Measurements from ENCODE around the gene SUMF1.

Gene SUMF1

GRCh38 chr3:4458961-4459360 is 8.1 kb downstream of the SUMF1 start:
- FAIRE-seq, result no peak

GRCh38 chr3:4456780-4457179 is 10.3 kb downstream of the SUMF1 start:
- peak; percentile 96 for FAIRE-seq

- FAIRE-seq, result no peak
Observed at GRCh38 chr3:4454142-4454541, 12.9 kb downstream of the SUMF1 start.

- no peak for FAIRE-seq
Observed at GRCh38 chr3:4449043-4449805, 17.8 kb downstream of the SUMF1 start.

GRCh38 chr3:4448187-4448586 is 18.9 kb downstream of the SUMF1 start:
- FAIRE-seq, result no peak

- no peak for FAIRE-seq
Observed at GRCh38 chr3:4447295-4447999, 19.6 kb downstream of the SUMF1 start.

- no peak for FAIRE-seq
Observed at GRCh38 chr3:4440951-4441350, 26.1 kb downstream of the SUMF1 start.

GRCh38 chr3:4438296-4438695 is 28.8 kb downstream of the SUMF1 start:
- no peak for FAIRE-seq

- no peak for FAIRE-seq
Observed at GRCh38 chr3:4432259-4432658, 34.8 kb downstream of the SUMF1 start.

GRCh38 chr3:4429648-4430350 is 37.3 kb downstream of the SUMF1 start:
- FAIRE-seq, result no peak

- no peak for FAIRE-seq
Observed at GRCh38 chr3:4426782-4427344, 40.2 kb downstream of the SUMF1 start.

GRCh38 chr3:4426261-4426781 is 40.7 kb downstream of the SUMF1 start:
- no peak for FAIRE-seq

- no peak for FAIRE-seq
Observed at GRCh38 chr3:4425707-4426106, 41.4 kb downstream of the SUMF1 start.

- FAIRE-seq, result no peak
Observed at GRCh38 chr3:4425055-4425454, 42.0 kb downstream of the SUMF1 start.

GRCh38 chr3:4421121-4421520 is 45.9 kb downstream of the SUMF1 start:
- no peak for FAIRE-seq

GRCh38 chr3:4419920-4420319 is 47.1 kb downstream of the SUMF1 start:
- no peak for FAIRE-seq

- no peak for FAIRE-seq
Observed at GRCh38 chr3:4419386-4419785, 47.7 kb downstream of the SUMF1 start.

- no peak for FAIRE-seq
Observed at GRCh38 chr3:4418156-4418555, 48.9 kb downstream of the SUMF1 start.

- FAIRE-seq, result no peak
Observed at GRCh38 chr3:4417449-4417848, 49.6 kb downstream of the SUMF1 start.

- FAIRE-seq, result no peak
Observed at GRCh38 chr3:4416961-4417360, 50.1 kb downstream of the SUMF1 start.

- FAIRE-seq, result no peak
Observed at GRCh38 chr3:4416427-4416945, 50.6 kb downstream of the SUMF1 start.

GRCh38 chr3:4413467-4413866 is 53.6 kb downstream of the SUMF1 start:
- FAIRE-seq, result no peak

GRCh38 chr3:4411833-4412232 is 55.2 kb downstream of the SUMF1 start:
- FAIRE-seq, result no peak
